EH (cell line): ENCODE measurements around the gene HPCAL1.

Source experiments
- DNase-seq: peaks from one replicate; pipeline ENCODE4 v3.0.0-alpha.2; 2015; ENCODE audit warnings: low read depth

HPCAL1 gene

GRCh38 chr2:10390369-10390801 lies 87.7 kb downstream of the HPCAL1 start:
- peak; percentile 65 for DNase-seq

GRCh38 chr2:10392100-10392499 lies 89.4 kb downstream of the HPCAL1 start:
- DNase-seq, result no peak

- no peak for DNase-seq
Observed at GRCh38 chr2:10392548-10392947, 89.8 kb downstream of the HPCAL1 start.

GRCh38 chr2:10392951-10393639 lies 90.4 kb downstream of the HPCAL1 start:
- DNase-seq, result no peak

- DNase-seq, result no peak
Observed at GRCh38 chr2:10393640-10393982, 90.9 kb downstream of the HPCAL1 start.

GRCh38 chr2:10395893-10396292 lies 93.2 kb downstream of the HPCAL1 start:
- DNase-seq, result no peak

GRCh38 chr2:10396464-10396863 lies 93.8 kb downstream of the HPCAL1 start:
- DNase-seq, result no peak

- no peak for DNase-seq
Observed at GRCh38 chr2:10397297-10397875, 94.7 kb downstream of the HPCAL1 start.

- DNase-seq, result no peak
Observed at GRCh38 chr2:10397878-10398277, 95.2 kb downstream of the HPCAL1 start.

- no peak for DNase-seq
Observed at GRCh38 chr2:10398496-10398895, 95.8 kb downstream of the HPCAL1 start.

GRCh38 chr2:10399358-10399757 lies 96.7 kb downstream of the HPCAL1 start:
- no peak for DNase-seq

- DNase-seq, result no peak
Observed at GRCh38 chr2:10400002-10400401, 97.3 kb downstream of the HPCAL1 start.

- DNase-seq, result no peak
Observed at GRCh38 chr2:10400568-10400977, 97.9 kb downstream of the HPCAL1 start.

GRCh38 chr2:10400978-10401951 lies 98.6 kb downstream of the HPCAL1 start:
- no peak for DNase-seq

GRCh38 chr2:10402062-10402585 lies 99.4 kb downstream of the HPCAL1 start:
- peak; percentile 75 for DNase-seq

GRCh38 chr2:10402653-10403215 lies 100.0 kb downstream of the HPCAL1 start:
- no peak for DNase-seq

GRCh38 chr2:10404324-10405143 lies 101.8 kb downstream of the HPCAL1 start:
- DNase-seq, result peak; percentile 38

GRCh38 chr2:10405448-10405847 lies 102.7 kb downstream of the HPCAL1 start:
- peak; percentile 97 for DNase-seq

GRCh38 chr2:10406016-10406415 lies 103.3 kb downstream of the HPCAL1 start:
- no peak for DNase-seq

GRCh38 chr2:10406491-10407188 lies 103.9 kb downstream of the HPCAL1 start:
- DNase-seq, result no peak

GRCh38 chr2:10407432-10407831 lies 104.7 kb downstream of the HPCAL1 start:
- no peak for DNase-seq
